Liver (tissue), 9 donors: Measurements from ENCODE around the gene NAPB. TPM values are rescaled to one million over a fixed set of nuclear protein-coding genes. Genes with fewer than 3 reads are reported as not detected.

Experiments used
- DNase-seq: peaks from one replicate; pipeline ENCODE4 v3.0.0-alpha.2; 2017; ENCODE audit warnings: low spot score
- H3K27ac ChIP-seq, 2 donors: one replicate each; pipeline ENCODE4 v1.7.0; 2013; ENCODE audit warnings: inconsistent platforms in 2 of 2, low read length in 2 of 2, control low read depth in 1 of 2, low read depth in 1 of 2, mild to moderate bottlenecking in 1 of 2
- H3K27me3 ChIP-seq, 4 donors: one replicate each; pipeline versions ENCODE4 v1.6.1 to v1.7.0; 2013; ENCODE audit warnings: low read length in 3 of 4, inconsistent platforms in 1 of 4, mild to moderate bottlenecking in 1 of 4, moderate library complexity in 1 of 4; ENCODE audit not compliant: control insufficient read depth in 4 of 4, insufficient read depth in 4 of 4
- H3K36me3 ChIP-seq, 4 donors: one replicate each; pipeline versions ENCODE4 v1.6.1 to v1.7.0; 2013; ENCODE audit warnings: low read length in 3 of 4, mild to moderate bottlenecking in 3 of 4, low read depth in 1 of 4, moderate library complexity in 1 of 4; ENCODE audit not compliant: control insufficient read depth in 4 of 4, insufficient read depth in 3 of 4
- H3K4me1 ChIP-seq, 4 donors: one replicate each; pipeline versions ENCODE4 v1.6.1 to v1.7.0; 2013; ENCODE audit warnings: low read length in 3 of 4, mild to moderate bottlenecking in 3 of 4, moderate library complexity in 1 of 4; ENCODE audit not compliant: control insufficient read depth in 4 of 4, insufficient read depth in 4 of 4
- H3K4me3 ChIP-seq, 3 donors: one replicate each; pipeline versions ENCODE4 v1.6.1 to v1.7.0; 2013; ENCODE audit warnings: low read length in 3 of 3, control low read depth in 1 of 3, low read depth in 1 of 3, mild to moderate bottlenecking in 1 of 3
- H3K9ac ChIP-seq, 2 donors: one replicate each; pipeline ENCODE4 v1.7.0; 2013; ENCODE audit warnings: low read length in 2 of 2, mild to moderate bottlenecking in 2 of 2, moderate library complexity in 2 of 2, control low read depth in 1 of 2, low read depth in 1 of 2
- H3K9me3 ChIP-seq, 4 donors: one replicate each; pipeline versions ENCODE4 v1.6.1 to v1.7.0; 2013; ENCODE audit warnings: low read length in 3 of 4; ENCODE audit not compliant: control insufficient read depth in 4 of 4
- CTCF ChIP-seq: fragments of 150-350 bp; IDR thresholded peaks from 2 replicates; pipeline ENCODE4 v1.5.1; 2017; ENCODE audit warnings: improper control_type of control experiment, low read depth, low read length; ENCODE audit not compliant: missing input control
- EGR1 ChIP-seq, 2 donors: IDR thresholded peaks; 2 replicates each; pipeline ENCODE4 v1.6.1; 2016 to 2018; ENCODE audit warnings: antibody characterized with exemption in 2 of 2, low read depth in 2 of 2
- FOXA1 ChIP-seq: IDR thresholded peaks from 2 replicates; pipeline ENCODE4 v1.6.1; 2016; ENCODE audit warnings: antibody characterized with exemption
- FOXA2 ChIP-seq: IDR thresholded peaks from 2 replicates; pipeline ENCODE4 v1.6.1; 2016; ENCODE audit warnings: antibody characterized with exemption
- GABPA ChIP-seq, 2 donors: IDR thresholded peaks in 1 of 2; conservative IDR thresholded peaks in 1 of 2; 2 replicates each; pipeline ENCODE4 v1.6.1; 2016; ENCODE audit warnings: antibody characterized with exemption in 2 of 2, mild to moderate bottlenecking in 1 of 2, moderate library complexity in 1 of 2
- HNF4A ChIP-seq, 2 donors: conservative IDR thresholded peaks; 2 replicates each; pipeline ENCODE4 v1.6.1; 2016; ENCODE audit warnings: antibody characterized with exemption in 2 of 2, mild to moderate bottlenecking in 2 of 2
- HNF4G ChIP-seq: IDR thresholded peaks from 2 replicates; pipeline ENCODE4 v1.6.1; 2016; ENCODE audit warnings: antibody characterized with exemption
- JUND ChIP-seq, 2 donors: IDR thresholded peaks; 2 replicates each; pipeline ENCODE4 v1.6.1; 2016; ENCODE audit warnings: antibody characterized with exemption in 2 of 2
- MAX ChIP-seq: IDR thresholded peaks from 2 replicates; pipeline ENCODE4 v1.6.1; 2016; ENCODE audit warnings: antibody characterized with exemption
- NR2F2 ChIP-seq: IDR thresholded peaks from 2 replicates; pipeline ENCODE4 v1.6.1; 2016; ENCODE audit warnings: antibody characterized with exemption
- RAD21 ChIP-seq, 2 donors: IDR thresholded peaks; 2 replicates each; pipeline ENCODE4 v1.6.1; 2016; ENCODE audit warnings: antibody characterized with exemption in 2 of 2, mild to moderate bottlenecking in 2 of 2
- RXRA ChIP-seq, 2 donors: IDR thresholded peaks; 2 replicates each; pipeline ENCODE4 v1.6.1; 2017 to 2018; ENCODE audit warnings: antibody characterized with exemption in 2 of 2, mild to moderate bottlenecking in 1 of 2
- SP1 ChIP-seq: IDR thresholded peaks from 2 replicates; pipeline ENCODE4 v1.6.1; 2018; ENCODE audit warnings: antibody characterized with exemption, mild to moderate bottlenecking
- TAF1 ChIP-seq: conservative IDR thresholded peaks from 2 replicates; pipeline ENCODE4 v1.6.1; 2016; ENCODE audit warnings: antibody characterized with exemption, mild to moderate bottlenecking
- YY1 ChIP-seq: IDR thresholded peaks from 2 replicates; pipeline ENCODE4 v1.6.1; 2016; ENCODE audit warnings: antibody characterized with exemption, mild to moderate bottlenecking
- polyA plus RNA-seq, 2 donors: library from polyadenylated mRNA; stranded (reverse) in 1 of 2; unstranded in 1 of 2; fragments of 200-250 nt in 1 of 2; fragments of >200 nt in 1 of 2; fragmentation: Nextera tagmentation in 1 of 2; extraction: Ambion mirVana in 1 of 2; gene quantifications; one replicate each; pipeline versions ENCODE4 v1.2.1 to v1.2.3, GENCODE V29; 2013 to 2015
- total RNA-seq, 2 donors: library from RNA; depleted of rRNA; stranded (reverse); fragments of >200 nt; gene quantifications; one replicate each; pipeline ENCODE4 v1.2.3, GENCODE V29; 2014
- TF ChIP-seq, protein P1 (sequence below): IDR thresholded peaks from 2 replicates; pipeline ENCODE4 v1.6.1; 2016; ENCODE audit warnings: antibody characterized with exemption
- TF ChIP-seq, protein P2 (sequence below): IDR thresholded peaks from 2 replicates; pipeline ENCODE4 v1.6.1; 2016; ENCODE audit warnings: antibody characterized with exemption
- TF ChIP-seq, protein P3 (sequence below): IDR thresholded peaks from 2 replicates; pipeline ENCODE4 v1.6.1; 2016; ENCODE audit warnings: antibody characterized with exemption, mild to moderate bottlenecking
- donor health status: healthy.
- donor health status: healthy.
- donor health status: healthy.
- donor health status: healthy.
- donor health status: healthy.

Gene NAPB
- total and polyA plus RNA-seq, 4 donors: 2.4 to 10.6 (median 4.5) TPM

DNA sequence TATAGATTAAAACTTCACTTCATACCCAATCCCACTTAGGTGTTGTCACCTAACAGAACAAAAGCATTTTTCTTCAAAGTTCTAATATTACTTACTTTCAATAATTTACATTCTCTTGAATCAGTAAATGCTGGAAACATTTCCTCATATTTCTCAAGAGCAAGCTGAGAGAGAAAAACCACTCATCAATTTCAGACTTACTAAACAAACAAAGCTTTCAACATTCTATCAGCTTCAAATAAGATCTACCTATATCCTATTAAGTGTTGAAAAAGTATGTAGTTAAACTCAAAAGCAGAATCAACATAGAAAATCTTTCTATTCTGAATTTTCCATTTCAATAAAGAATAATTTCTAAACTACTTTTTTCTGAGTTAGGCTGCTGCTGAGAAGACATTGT is 41.5 kb downstream of the NAPB start:
- H3K9me3 ChIP-seq: peaks cover 0 to 2% (median 0%) of the 10 kb centered on the region in 4 donors
- H3K9ac ChIP-seq: no peak overlapping the region
- no peaks in the 10 kb centered on the region for H3K27me3 ChIP-seq
- TF ChIP-seq GABPA (IDR thresholded peaks at IDR 0.05 in 1 of 2, conservative IDR thresholded peaks at IDR 0.05 in 1 of 2): no peak
- TF ChIP-seq TAF1: no peak
- TF ChIP-seq, protein P1, sequence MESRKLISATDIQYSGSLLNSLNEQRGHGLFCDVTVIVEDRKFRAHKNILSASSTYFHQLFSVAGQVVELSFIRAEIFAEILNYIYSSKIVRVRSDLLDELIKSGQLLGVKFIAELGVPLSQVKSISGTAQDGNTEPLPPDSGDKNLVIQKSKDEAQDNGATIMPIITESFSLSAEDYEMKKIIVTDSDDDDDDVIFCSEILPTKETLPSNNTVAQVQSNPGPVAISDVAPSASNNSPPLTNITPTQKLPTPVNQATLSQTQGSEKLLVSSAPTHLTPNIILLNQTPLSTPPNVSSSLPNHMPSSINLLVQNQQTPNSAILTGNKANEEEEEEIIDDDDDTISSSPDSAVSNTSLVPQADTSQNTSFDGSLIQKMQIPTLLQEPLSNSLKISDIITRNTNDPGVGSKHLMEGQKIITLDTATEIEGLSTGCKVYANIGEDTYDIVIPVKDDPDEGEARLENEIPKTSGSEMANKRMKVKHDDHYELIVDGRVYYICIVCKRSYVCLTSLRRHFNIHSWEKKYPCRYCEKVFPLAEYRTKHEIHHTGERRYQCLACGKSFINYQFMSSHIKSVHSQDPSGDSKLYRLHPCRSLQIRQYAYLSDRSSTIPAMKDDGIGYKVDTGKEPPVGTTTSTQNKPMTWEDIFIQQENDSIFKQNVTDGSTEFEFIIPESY: no peak
- TF ChIP-seq FOXA1: no peak
- no peak for TF ChIP-seq YY1
- no peak for TF ChIP-seq EGR1 (IDR thresholded peaks at IDR 0.05; ENCODE audit: low read depth in 2 of 2)
- TF ChIP-seq SP1: no peak
- no peak for TF ChIP-seq MAX
- TF ChIP-seq CTCF: no peak
- TF ChIP-seq JUND (IDR thresholded peaks at IDR 0.05): no peak
- TF ChIP-seq FOXA2: no peak
- TF ChIP-seq HNF4G: no peak
- no peak for TF ChIP-seq NR2F2
- TF ChIP-seq, protein P2, sequence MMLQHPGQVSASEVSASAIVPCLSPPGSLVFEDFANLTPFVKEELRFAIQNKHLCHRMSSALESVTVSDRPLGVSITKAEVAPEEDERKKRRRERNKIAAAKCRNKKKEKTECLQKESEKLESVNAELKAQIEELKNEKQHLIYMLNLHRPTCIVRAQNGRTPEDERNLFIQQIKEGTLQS: no peak
- TF ChIP-seq RXRA (IDR thresholded peaks at IDR 0.05): no peak
- TF ChIP-seq RAD21 (IDR thresholded peaks at IDR 0.05): no peak
- TF ChIP-seq, protein P3, sequence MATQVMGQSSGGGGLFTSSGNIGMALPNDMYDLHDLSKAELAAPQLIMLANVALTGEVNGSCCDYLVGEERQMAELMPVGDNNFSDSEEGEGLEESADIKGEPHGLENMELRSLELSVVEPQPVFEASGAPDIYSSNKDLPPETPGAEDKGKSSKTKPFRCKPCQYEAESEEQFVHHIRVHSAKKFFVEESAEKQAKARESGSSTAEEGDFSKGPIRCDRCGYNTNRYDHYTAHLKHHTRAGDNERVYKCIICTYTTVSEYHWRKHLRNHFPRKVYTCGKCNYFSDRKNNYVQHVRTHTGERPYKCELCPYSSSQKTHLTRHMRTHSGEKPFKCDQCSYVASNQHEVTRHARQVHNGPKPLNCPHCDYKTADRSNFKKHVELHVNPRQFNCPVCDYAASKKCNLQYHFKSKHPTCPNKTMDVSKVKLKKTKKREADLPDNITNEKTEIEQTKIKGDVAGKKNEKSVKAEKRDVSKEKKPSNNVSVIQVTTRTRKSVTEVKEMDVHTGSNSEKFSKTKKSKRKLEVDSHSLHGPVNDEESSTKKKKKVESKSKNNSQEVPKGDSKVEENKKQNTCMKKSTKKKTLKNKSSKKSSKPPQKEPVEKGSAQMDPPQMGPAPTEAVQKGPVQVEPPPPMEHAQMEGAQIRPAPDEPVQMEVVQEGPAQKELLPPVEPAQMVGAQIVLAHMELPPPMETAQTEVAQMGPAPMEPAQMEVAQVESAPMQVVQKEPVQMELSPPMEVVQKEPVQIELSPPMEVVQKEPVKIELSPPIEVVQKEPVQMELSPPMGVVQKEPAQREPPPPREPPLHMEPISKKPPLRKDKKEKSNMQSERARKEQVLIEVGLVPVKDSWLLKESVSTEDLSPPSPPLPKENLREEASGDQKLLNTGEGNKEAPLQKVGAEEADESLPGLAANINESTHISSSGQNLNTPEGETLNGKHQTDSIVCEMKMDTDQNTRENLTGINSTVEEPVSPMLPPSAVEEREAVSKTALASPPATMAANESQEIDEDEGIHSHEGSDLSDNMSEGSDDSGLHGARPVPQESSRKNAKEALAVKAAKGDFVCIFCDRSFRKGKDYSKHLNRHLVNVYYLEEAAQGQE: no peak
- no peak for TF ChIP-seq HNF4A (conservative IDR thresholded peaks at IDR 0.05)
- peaks cover 3 to 28% (median 21%) of the 10 kb centered on the region in 4 donors for H3K36me3 ChIP-seq
- H3K4me3 ChIP-seq: no peak overlapping the region
- H3K4me1 ChIP-seq: peaks cover 0 to 1% (median 0%) of the 10 kb centered on the region in 4 donors
- DNase-seq: no peak
- no peak overlapping the region for H3K27ac ChIP-seq
